GM21619 (cell line): ENCODE results near the gene DPF3.

ENCODE experiments used
- ATAC-seq: cut with Tn5 transposase; IDR thresholded peaks from one replicate; pipeline ENCODE4 v1.9.1; 2021; ENCODE audit not compliant: unreplicated experiment

Gene DPF3

DNA sequence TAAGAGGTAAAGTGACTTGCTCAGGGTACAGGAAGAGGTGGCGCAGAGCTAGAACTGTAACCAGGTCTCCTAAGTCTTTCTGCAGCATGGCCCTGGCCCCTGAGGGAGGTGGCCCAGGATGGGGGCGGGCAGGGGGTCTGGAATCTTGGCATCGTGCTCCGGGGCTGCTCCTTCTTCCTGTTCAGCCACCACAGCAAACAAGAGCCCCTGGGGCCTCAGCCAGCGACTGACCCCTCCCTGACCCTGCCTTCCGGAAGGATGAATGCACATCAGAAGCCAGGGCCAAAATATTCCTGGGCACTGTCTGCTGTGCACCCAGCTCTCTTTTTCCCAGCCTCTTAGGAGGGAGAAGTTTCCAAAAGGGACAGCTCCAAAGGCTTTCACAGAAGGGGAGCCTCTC is 242.8 kb downstream of the DPF3 start:
- no peak for ATAC-seq

DNA sequence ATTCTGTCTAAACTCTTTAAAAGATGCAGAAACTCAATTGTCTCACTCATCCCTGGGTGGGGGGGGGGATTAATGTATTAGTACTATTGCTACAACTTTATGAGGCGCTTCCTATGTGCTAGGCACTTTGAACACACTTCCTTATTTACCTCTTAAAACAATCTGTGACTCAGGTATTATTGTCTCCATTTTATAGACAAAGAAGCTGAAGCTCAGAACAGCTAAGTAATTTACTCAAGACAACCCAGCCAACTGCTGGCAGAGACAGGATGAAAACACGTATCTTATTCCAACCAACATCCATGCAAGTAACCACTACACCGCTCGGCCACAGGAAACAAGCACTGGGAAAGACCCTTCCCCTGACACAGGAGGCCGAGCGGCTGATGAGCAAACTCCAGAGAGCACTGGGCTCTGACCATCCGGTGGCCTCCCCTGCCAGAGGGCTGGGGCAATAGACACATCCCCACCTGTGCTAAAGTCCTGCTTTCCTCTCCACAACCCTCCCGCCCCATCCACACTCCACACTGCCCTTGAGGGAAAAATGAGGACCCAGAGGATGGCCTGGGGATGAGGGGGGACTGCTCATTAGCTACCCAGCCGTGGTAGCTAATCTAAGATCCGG is 244.2 kb downstream of the DPF3 start:
- ATAC-seq = no peak

DNA sequence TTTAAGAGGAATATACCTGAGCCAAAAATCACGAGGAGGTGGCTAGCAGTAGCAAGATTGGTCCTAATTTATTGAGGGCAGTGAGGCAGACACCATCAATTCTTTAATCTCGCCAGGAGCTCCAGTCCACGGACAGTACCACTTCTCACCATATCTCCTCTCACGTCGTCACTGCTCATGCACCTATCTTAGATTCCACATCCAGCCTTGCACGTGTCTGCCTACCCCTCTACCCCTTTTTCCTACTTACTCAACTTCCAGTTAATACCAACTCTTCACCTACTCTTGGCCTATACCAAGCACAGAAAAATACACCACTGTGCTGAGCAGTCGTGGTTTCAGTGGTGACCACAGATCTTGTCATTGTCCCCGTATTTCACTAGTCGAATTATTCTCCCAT is 246.1 kb downstream of the DPF3 start:
- ATAC-seq = no peak

DNA sequence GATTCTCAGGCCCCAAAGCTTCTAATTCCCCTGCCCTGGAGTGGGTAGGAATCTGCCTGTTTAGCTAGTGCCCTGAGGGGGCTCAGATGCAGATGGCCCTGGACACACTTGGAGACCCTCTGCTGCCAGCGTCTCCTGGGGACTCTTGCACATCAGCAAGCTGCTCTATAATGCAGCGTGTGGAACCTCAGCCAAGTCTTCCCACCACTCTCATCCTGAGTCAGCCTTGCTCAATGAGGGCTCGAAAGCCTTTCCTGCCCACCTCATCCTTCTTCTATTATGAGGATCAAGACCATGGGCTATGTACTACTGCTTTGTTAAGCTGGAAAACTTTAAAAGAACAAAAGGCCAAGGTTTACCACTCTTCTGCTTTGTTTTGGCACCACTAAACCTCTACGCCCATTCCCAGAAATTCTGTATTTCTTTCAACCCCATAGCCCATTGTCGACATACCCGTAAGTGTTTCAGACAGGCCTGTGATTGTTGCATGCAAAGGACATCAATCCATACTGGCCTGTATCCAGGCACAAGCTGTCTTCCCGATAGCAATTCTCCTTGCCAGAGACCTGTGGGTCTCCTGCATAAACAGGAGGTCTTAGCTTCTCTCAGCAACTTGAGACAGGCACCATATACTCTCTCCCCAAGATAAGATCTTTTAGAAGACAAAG is 246.9 kb downstream of the DPF3 start:
- no peak for ATAC-seq

DNA sequence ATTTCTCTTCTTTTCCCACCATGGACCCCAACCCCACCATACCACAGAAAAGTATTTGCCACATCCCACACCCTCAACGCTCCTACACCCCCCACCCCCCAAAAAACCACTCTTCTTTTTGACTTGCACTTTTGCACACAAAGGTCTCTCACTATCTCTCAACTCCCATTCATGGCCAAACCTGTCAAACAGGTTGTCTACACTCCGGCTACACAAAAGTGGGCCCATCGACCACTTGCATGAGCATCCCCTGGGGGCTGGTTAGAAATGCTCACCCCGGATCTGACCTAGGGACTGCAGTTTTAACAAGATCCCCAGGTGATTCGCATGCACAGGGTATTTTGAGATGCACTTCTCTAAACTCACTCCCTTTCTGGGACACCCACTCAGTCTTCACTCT is 248.2 kb downstream of the DPF3 start:
- no peak for ATAC-seq

- no peak for ATAC-seq
Measured at GRCh38 chr14:72644758-72645489, 249.0 kb downstream of the DPF3 start.

GRCh38 chr14:72644038-72644437 is 249.9 kb downstream of the DPF3 start:
- no peak for ATAC-seq

- no peak for ATAC-seq
Measured at GRCh38 chr14:72643317-72643801, 250.5 kb downstream of the DPF3 start.

GRCh38 chr14:72640911-72641485 is 252.9 kb downstream of the DPF3 start:
- ATAC-seq = no peak

DNA sequence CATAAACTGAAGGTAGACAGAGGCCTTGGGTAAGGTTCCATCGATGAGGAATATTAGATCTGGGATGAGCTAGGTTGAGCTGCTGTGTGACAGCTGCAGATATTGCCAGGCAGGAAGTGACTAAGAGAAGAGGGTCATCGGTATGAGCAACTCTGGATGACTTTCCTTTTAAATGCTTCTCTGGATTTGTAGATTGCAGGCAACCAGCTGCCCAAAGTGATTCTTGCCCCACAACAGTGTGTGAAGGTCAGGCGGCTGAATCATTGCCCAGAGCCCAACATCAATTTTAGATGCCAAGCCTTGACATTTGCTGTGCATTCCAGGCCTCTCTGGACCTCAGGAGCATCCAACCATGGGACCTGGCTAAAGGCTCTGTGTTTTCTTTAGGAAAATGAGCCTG is 255.9 kb downstream of the DPF3 start:
- ATAC-seq = no peak

DNA sequence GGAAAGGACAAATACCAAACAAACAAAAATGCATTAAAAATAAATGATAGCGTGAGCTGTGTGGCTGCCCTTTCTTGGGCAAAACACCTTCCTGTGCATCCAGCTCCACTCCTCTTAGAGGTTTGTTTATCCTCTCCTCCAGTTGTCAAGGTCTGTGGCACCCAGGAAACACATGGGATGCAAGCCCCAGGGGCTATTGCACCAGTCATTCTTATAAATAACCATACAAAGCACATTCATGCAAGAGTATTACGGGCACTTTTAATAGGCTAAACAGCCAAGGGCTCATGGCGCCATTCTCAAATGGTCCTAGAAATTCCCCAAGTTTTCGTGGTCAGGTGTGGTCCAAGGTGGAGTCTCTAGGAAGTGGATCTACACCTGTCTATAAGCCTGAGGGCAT is 257.0 kb downstream of the DPF3 start:
- no peak for ATAC-seq

- ATAC-seq = no peak
Measured at GRCh38 chr14:72636094-72636493, 257.8 kb downstream of the DPF3 start.

GRCh38 chr14:72634691-72635616 is 258.9 kb downstream of the DPF3 start:
- no peak for ATAC-seq

DNA sequence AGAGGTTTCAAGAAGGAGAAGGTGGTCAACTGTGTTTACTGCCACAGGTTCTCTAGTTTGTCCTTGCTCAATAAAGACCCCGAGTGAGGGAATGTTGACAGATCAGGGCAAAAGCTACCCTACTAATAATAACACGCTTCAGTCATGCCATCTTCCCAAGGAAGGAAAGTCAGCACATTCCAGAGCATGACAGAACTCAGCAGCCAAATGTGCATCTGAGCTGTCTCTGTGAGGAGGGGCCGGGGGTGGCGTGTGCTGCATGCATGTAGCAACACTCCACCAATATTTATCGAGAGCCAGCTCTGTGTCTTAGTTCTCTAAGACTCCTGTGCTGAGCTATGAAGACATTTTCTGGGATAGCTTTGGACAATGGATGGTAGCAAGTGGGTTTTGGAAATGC is 260.4 kb downstream of the DPF3 start:
- ATAC-seq = no peak

DNA sequence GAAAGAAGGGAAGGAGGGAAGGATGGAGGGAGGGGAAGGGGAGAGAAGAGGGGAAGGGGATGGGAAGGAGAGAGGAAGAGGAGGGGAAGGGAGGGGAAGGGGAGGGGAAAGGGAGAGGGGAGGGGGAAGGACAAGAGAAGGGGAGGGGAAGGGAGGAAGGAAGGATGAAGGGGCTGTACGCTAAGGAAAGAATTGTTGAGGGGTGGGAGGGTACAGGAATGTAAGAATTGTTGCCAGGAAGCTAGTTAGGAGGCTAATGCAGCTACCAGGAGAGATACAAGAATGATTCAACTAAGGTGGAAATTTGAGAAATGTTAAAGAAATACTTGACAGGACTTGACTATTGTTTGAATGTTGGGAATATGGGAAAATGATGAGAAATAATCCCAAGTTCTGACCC is 261.2 kb downstream of the DPF3 start:
- ATAC-seq = no peak

GRCh38 chr14:72631401-72631800 is 262.5 kb downstream of the DPF3 start:
- no peak for ATAC-seq

DNA sequence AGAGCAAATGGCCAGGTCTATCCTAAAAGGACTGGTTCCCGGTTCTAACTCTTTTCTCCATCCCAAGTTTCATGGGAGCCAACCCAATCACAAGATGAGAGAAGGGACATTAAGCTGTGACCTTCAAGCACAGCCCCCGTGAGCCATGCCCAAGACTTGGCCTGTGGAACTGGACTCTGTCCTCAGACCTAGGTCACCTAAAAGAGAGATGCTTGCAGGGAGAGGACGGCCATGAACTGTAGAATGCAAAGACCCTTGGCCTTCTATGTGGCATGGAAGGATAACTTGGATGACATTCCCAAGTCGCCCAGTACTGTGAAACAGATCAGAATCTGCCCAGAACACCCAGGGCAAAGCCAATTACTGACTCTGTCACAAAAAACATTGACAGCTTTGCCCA is 263.5 kb downstream of the DPF3 start:
- ATAC-seq = no peak

DNA sequence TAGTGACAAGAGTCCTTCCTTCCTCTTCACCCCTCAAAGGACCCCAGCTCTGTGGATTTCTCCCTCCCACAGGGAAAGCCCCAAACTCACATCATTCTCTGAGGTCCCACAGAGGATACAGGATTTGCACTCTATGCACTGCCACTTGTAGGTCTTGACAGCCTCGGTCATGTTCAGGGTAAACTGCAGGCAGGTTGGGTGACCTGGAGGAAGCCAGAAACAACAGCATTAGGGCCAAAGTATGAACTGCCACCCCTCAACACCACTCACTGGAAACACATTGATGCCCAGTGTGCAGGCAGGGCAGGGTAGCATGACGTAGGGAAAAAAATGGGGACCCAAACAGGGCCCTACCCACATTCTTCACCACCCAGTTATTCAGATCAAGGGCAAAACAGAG is 264.4 kb downstream of the DPF3 start:
- no peak for ATAC-seq

DNA sequence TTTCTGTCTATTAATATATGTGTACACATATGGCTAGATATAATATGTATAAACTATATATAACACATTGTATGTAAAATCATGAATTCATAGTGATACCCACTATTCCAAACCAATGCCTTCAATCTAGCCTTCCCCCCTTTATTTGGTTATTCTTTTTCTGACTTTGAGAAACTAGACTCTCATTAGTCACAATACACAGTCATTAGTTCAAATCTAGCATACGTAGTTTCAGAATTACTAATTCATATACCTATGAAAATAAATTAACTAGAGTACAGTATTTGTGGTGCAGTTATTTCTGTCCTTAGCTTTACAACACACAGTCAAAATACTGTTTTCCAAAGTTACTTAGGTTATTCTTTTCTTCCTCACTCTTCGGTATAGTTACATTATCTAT is 268.2 kb downstream of the DPF3 start:
- no peak for ATAC-seq

DNA sequence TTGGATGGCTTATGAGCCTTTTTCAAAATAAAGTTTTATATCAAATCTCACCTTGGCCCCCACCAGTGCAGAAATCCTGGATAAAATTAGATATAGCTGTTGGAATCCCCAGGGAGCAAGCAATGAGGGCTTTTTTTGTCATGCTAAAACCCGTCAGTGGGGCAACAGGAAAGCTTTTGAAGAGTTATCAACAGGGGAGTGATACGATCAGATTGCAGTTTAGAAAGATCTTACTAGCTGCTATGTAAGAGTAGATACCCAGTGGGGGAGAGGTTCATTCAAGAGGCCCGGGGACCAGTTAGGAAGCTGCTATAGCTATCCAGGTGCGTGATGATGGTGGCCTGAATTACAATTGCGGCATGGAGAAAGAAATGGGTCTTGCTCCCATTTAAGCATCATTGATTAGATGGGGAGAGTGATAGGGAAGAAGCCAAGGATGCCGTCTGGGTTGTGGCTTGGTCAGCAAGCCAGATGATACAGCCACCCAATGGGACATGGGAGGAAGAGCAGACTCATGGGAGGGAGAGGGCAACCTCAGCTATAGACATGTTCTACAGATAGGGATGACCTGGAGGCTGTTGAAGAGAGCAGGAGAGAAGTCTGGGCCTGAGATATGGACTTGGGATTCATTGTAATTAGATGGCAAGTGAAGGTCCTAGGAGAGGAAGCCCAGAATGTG is 272.4 kb downstream of the DPF3 start:
- no peak for ATAC-seq
